Testis (tissue), 3 donors: Measurements from ENCODE around the gene SCAP. TPM values are rescaled to one million over a fixed set of nuclear protein-coding genes. Genes with fewer than 3 reads are reported as not detected.
A peak's percentile ranks its signal among the peaks of the same experiment; 100 is the strongest.

Experiments
- DNase-seq: peaks from one replicate; pipeline ENCODE4 v3.0.0-alpha.2; 2019
- H3K27ac ChIP-seq, 2 donors: fragments of 200-600 bp; sonication (generic); one replicate each; pipeline ENCODE4 v1.5.1; 2019
- H3K27me3 ChIP-seq: fragments of 200-600 bp; sonication (generic); one replicate; pipeline ENCODE4 v1.5.1; 2019
- H3K36me3 ChIP-seq: fragments of 200-600 bp; sonication (generic); one replicate; pipeline ENCODE4 v1.5.1; 2017; ENCODE audit warnings: low read depth; ENCODE audit errors: missing control alignments
- H3K4me1 ChIP-seq: fragments of 200-600 bp; sonication (generic); one replicate; pipeline ENCODE4 v1.5.1; 2019
- H3K4me3 ChIP-seq, 2 donors: fragments of 200-600 bp; sonication (generic); one replicate each; pipeline ENCODE4 v1.5.1; 2017 to 2019
- H3K9me3 ChIP-seq: fragments of 200-600 bp; sonication (generic); one replicate; pipeline ENCODE4 v1.5.1; 2017
- CTCF ChIP-seq, 3 experiments: fragments of 450-650 bp in 2 of 3; fragments of 200-600 bp in 1 of 3; sonication (generic) in 1 of 3; IDR thresholded peaks; one replicate each; pipeline ENCODE4 v1.5.1; 2016 to 2019; ENCODE audit warnings: antibody characterized with exemption in 3 of 3, mild to moderate bottlenecking in 2 of 3, moderate library complexity in 1 of 3
- POLR2A ChIP-seq: fragments of 450-650 bp; IDR thresholded peaks from one replicate; pipeline ENCODE4 v1.6.1; 2017; ENCODE audit warnings: antibody characterized with exemption, mild to moderate bottlenecking, moderate library complexity
- WGBS, 2 donors: methylation state at CpG; one replicate each; pipeline ENCODE4 v1.1.5; 2018; 5-methylcytosine and 5-hydroxymethylcytosine counted together
- intact Hi-C: fragments of 100-400 bp; cut with DNase I; formaldehyde crosslinking; loops from one replicate; pipeline ENCODE4 v1.15.1; 2023; ENCODE audit warnings: low total_unique reads
- polyA plus RNA-seq: library from polyadenylated mRNA; stranded (reverse); fragments of 350-450 nt; fragmentation: Illumina TruSeq; extraction: RNeasy Lipid Tissue Mini Kit (QIAGEN cat#74804); gene quantifications from one replicate; pipeline ENCODE4 v1.2.3, GENCODE V29; 2014; ENCODE audit warnings: low read depth, low replicate concordance; ENCODE audit not compliant: insufficient read depth
- total RNA-seq, 2 donors: library from RNA; depleted of rRNA; stranded (reverse); fragments of >200 nt; gene quantifications; one replicate each; pipeline ENCODE4 v1.2.3, GENCODE V29; 2016

SCAP gene
- total and polyA plus RNA-seq, 3 donors from 2014 or later = 120 to 313 (median 276) TPM

- no peak for DNase-seq
- Histone ChIP-seq H3K9me3 (no peaks in the 10 kb centered on the region), H3K36me3 (no peaks in the 10 kb centered on the region), H3K4me3 (peak overlapping the region; percentile 89 to 93), H3K27me3 (no peaks in the 10 kb centered on the region), H3K27ac (peak overlapping the region; percentile 85 to 94), H3K4me1 (peaks cover 16% of the 10 kb centered on the region)
- intact Hi-C loops = no loop called here
- 7 to 8% methylated on average over 20 to 21 of the region's 23 CpGs for WGBS, 2 donors
- TF ChIP-seq CTCF (IDR thresholded peaks at IDR 0.05) (no peak), POLR2A (no peak)
Measured at GRCh38 chr3:47380026-47380600, 95.6 kb downstream of the SCAP start.

GRCh38 chr3:47379411-47379899 is 96.3 kb downstream of the SCAP start:
- intact Hi-C loops = no loop called here
- Histone ChIP-seq H3K4me1 (peaks cover 16% of the 10 kb centered on the region), H3K4me3 (peak overlapping the region; percentile 89 to 93), H3K36me3 (no peaks in the 10 kb centered on the region), H3K27ac (peak overlapping the region; percentile 85 to 94), H3K27me3 (no peaks in the 10 kb centered on the region), H3K9me3 (no peaks in the 10 kb centered on the region)
- TF ChIP-seq CTCF (IDR thresholded peaks at IDR 0.05) = no peak
- TF ChIP-seq POLR2A = no peak
- WGBS, 2 donors = 48 to 62% methylated on average over 19 of the region's 19 CpGs
- DNase-seq = no peak

GRCh38 chr3:47378869-47379268 is 96.9 kb downstream of the SCAP start:
- no peaks in the 10 kb centered on the region for H3K27me3 ChIP-seq
- H3K4me1 ChIP-seq = peaks cover 16% of the 10 kb centered on the region
- no peak for DNase-seq
- H3K9me3 ChIP-seq = no peaks in the 10 kb centered on the region
- H3K4me3 ChIP-seq = no peak overlapping the region
- H3K36me3 ChIP-seq = no peaks in the 10 kb centered on the region
- TF ChIP-seq POLR2A (no peak), CTCF (IDR thresholded peaks at IDR 0.05) (no peak)
- intact Hi-C loops = no loop called here
- no peak overlapping the region for H3K27ac ChIP-seq

- H3K27me3 ChIP-seq = no peaks in the 10 kb centered on the region
- DNase-seq = no peak
- TF ChIP-seq CTCF (IDR thresholded peaks at IDR 0.05) = no peak
- TF ChIP-seq POLR2A = no peak
- H3K27ac ChIP-seq = no peak overlapping the region
- no peak overlapping the region for H3K4me3 ChIP-seq
- no peaks in the 10 kb centered on the region for H3K9me3 ChIP-seq
- 93% methylated on average over 2 of the region's 2 CpGs for WGBS, 2 donors
- intact Hi-C loops = no loop called here
- H3K36me3 ChIP-seq = no peaks in the 10 kb centered on the region
- H3K4me1 ChIP-seq = peaks cover 15% of the 10 kb centered on the region
Measured at GRCh38 chr3:47377186-47377585, 98.6 kb downstream of the SCAP start.

- WGBS, 2 donors = 81 to 82% methylated on average over 3 of the region's 3 CpGs
- Histone ChIP-seq H3K4me3 (no peak overlapping the region), H3K36me3 (no peaks in the 10 kb centered on the region), H3K27ac (no peak overlapping the region), H3K27me3 (no peaks in the 10 kb centered on the region), H3K4me1 (peaks cover 8% of the 10 kb centered on the region), H3K9me3 (no peaks in the 10 kb centered on the region)
- intact Hi-C loops = no loop called here
- DNase-seq = no peak
- TF ChIP-seq CTCF (IDR thresholded peaks at IDR 0.05) (no peak), POLR2A (no peak)
Measured at GRCh38 chr3:47376393-47376792, 99.3 kb downstream of the SCAP start.
